Stimulated activated CD4-positive, alpha-beta T cell treated with anti-CD3 and anti-CD28 coated beads, TNF-alpha, amount 100 ng/mL, for 4 hours (primary cell): ENCODE data around the gene ELFN1.

ENCODE experiments used
- DNase-seq, 3 experiments: peaks; one replicate each; pipeline ENCODE4 v3.0.0-alpha.2; 2020; ENCODE audit warnings: low read depth in 3 of 3

The ELFN1 gene

GRCh38 chr7:1642291-1642731, 27.8 kb upstream of the ELFN1 start:
- no peak for DNase-seq

- DNase-seq = no peak
Observed at GRCh38 chr7:1643270-1644092, 26.6 kb upstream of the ELFN1 start.

- DNase-seq = no peak
Observed at GRCh38 chr7:1644341-1645070, 25.6 kb upstream of the ELFN1 start.

DNA sequence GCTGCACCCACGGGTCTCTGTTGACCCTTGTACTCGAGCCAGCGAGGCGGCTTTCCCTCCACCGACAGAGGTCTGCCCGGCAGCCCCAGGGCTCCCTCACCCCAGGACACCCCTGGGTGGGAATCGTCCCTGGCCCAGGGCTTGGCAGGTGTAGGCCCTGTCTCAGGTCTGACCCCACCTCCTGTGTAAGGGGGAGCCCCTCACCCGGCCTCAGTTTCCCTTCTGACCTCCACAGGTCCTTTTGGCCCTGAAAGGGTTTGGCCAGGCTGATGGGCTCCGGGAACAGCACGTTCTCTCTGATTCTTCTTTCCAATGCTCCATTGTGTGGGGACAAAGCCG, 25.0 kb upstream of the ELFN1 start:
- no peak for DNase-seq

DNA sequence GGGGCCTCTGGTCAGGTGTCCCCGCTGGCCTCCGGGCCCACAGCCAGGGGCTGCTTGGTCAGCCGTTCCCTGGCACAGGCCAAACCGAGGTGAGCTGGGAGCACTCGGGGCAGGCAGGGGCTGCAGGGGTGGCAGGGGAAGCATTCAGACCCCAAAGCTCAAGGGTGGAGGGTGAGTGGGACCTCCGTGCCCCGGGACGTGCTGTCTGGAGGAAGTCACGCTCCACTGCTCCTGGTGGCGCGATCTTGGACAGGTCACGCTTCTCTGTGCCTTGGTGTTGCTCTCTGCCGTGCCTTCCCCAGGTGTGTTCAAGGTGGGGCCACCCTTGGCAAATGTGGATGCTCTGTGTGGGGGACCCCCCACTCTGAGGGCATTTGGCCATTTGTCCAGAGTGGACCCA, 24.6 kb upstream of the ELFN1 start:
- no peak for DNase-seq

DNA sequence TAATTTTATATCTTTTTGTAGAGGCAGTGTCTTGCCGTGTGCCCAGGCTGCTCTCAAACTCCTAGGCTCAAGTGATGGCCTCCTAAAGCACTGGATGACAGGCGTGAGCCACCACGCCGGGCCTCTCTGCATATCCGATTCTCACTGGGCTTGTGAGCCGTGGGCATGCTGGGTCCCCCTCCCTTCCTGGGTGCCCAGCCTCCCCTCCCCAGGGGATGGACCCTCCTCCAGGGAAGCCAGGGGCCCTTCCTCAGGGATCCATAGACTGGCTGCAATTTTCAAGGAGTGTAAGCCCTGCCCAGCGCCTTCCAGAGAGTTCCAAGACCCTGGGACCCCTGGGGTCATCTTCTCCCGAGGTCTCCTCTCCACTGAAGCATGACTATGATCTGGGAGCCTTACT, 23.7 kb upstream of the ELFN1 start:
- no peak for DNase-seq

DNA sequence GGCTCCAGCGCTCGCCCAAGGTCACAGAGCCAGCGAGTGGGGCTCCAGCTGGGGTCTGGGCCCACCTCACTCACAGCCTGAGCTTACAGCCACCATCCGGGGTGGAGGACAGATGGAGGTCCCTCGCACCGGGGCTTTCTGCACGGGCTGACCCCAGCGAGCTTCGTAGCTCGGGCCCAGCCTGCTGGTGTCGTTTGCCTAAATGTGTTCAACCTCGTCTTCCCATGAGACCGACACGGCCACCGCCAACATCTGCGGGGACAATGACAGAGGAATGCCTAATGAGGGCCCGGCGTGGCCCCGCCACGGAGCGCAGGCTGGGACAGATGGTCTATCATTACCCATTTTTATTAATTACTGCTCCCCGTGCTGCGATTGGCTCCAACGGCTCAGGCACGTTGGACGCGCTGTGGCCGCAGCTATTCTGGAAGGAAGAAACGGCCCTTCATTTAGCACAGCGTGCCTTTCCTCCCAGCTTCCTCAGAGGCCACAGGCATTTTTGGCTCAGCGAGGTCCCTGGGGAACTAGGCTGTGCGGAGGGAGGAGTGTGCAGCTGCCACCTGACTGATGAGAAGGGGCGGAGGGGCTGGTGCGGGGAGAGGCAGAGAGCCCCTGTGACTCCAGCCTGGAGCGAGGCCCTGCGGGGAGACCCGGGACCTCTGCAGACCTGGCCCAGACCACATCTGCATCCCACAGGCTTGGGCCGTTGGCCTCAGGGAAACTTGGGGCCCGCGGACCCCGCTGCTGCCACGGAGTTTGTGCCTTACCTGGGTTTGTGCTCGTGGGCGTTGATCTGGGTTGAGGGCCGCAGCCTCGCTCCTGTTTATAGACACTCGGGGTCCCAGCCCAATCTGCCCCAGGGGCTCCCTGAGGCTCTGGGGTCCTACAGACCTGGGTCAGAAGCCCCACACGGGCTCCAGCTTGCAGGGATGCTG, 22.9 kb upstream of the ELFN1 start:
- no peak for DNase-seq

GRCh38 chr7:1647961-1648672, 22.0 kb upstream of the ELFN1 start:
- DNase-seq = no peak

GRCh38 chr7:1649751-1650326, 20.2 kb upstream of the ELFN1 start:
- no peak for DNase-seq

DNA sequence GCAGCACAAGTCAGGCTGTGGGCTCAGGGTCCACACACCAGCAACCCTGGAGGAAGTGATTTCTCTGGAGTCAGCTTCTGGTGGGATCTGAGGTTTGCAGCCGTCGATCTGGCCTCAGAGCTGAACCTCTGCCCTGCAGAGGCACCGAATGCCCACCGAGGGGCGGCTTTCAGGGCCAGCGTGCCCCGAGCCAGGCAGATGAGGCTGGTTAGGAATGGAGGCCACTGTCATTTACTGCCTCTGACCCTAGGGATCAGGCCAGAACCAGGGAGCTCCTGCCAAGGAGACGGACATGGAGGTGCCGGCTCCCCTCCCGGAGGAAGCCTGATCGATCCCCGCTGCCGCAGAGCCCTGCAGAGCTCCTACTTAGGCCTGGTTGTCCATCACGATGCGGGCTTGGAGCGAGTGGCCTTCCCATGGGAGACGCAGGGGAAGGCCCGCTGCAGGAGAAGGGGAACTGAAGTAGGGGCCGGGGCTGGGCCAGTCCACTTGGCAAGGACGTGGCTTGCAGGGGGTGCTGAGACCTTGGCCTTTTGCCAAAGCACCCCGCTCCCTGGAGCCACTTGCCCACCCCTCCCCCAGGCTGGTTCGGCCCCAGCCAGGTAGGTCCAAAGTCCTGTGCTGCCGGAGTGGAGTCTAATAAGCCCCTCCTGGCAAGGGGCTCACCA, 19.6 kb upstream of the ELFN1 start:
- no peak for DNase-seq

DNA sequence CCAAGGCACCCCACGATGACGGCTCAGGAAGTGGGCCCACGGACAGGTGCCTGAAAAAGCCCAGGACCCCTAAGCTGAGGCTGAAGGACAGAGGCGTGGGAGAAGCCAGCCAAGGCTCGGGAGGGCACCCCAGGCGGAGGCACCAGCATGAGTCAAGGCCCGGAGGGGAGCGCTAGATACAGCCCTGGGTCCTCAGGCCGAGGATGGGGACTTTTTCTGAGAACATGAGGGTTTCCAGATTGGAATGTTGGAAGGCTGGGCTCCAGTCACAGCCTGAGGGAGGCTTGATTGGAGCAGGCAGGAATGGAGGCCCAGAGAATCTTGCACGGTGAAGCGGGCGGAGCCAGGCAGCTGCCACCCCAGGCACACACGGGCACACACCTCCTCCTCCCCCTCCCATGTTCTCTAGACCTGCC, 19.0 kb upstream of the ELFN1 start:
- no peak for DNase-seq

DNA sequence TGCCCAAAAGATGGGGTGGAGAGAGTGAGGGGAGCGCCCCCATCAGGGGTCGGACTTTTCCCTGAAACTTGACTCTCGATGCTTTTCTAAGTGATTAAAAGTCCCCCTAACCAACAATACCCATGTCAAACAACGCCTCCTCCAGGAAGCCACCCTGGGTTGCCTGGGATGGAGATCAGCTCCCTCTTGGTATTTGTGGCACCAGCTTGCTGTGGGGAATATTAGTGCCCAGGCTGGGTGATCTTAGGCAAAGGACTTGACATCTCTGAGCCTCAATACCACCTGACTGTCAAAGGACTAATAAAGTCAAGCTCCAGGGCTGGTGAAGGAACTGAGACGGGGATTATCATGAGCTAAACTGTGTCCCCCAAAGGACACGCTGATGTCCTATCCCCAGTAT, 18.2 kb upstream of the ELFN1 start:
- DNase-seq = no peak

- no peak for DNase-seq
Observed at GRCh38 chr7:1653500-1653899, 16.6 kb upstream of the ELFN1 start.

DNA sequence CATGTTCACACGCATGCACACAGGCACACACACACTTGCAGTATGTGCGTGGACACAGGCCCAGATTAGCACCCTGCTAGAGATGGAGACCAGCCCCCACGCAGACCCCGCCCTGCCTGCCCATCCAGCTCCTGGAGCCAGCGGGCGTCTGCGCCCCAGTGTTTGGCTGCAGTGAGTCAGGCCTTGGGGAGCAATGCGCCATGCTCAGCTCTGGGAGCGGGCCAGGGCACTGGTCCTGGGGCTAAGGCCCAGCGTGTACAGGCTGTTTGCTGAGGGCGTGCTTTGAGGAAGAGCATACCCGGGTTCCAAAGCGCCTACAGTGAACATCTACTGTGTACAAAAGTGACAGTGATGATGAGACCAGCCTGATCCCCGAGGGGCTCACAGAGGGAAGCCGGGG, 16.0 kb upstream of the ELFN1 start:
- no peak for DNase-seq

DNA sequence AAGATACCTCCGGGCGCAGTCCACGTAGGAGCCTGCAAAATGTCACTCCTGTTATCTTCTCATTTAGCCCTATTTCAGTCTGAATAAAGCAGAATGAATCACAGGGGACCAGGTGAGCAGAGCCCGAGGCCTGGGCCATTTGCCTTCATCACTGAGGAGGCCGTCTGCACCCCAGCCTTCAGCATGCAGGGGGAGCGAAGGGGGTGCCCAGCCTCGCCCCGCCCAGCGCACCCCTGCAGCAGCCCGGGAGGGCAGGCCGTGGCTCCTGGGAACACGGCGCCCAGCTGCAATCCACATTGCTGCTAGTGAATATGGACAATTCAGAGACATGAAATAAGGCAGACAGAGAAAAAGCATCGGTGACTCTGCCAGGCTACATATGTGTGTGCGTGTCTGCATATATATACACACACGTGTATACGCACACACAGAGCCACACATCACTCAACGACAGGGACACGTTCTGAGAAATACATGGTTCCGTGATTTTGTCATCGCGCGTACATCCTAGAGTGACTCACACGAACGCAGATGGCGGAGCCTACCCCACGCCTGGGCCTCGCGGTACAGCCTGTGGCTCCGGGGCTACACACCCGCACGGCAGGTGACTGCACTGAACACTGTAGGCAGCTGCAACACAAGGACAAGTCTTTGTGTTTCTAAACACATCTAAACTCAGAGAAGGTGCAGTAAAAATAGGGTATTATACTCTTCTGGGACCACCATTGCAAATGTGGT, 15.2 kb upstream of the ELFN1 start:
- no peak for DNase-seq

- no peak for DNase-seq
Observed at GRCh38 chr7:1659696-1660095, 10.4 kb upstream of the ELFN1 start.

- no peak for DNase-seq
Observed at GRCh38 chr7:1661461-1661860, 8.6 kb upstream of the ELFN1 start.

- no peak for DNase-seq
Observed at GRCh38 chr7:1662101-1662500, 8.0 kb upstream of the ELFN1 start.

DNA sequence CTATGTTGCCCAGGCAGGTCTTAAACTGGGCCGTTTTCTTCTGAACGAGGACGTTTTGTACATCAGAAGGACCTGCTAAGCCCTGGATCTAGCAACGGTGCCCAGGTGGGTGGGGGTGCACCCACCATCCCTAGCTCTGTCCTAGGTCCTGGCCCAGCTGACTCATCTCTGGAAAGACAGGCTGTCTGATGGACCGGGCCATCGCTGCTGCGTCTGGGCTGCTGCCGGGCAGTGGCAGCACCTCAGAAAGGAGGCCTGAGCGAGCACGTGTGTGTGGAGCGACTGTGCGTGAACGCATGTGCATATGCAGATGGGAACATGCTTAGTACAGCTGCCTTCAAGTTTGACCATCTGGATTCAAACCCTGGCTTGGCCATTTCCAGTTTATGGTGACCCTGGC, 7.3 kb upstream of the ELFN1 start:
- no peak for DNase-seq

DNA sequence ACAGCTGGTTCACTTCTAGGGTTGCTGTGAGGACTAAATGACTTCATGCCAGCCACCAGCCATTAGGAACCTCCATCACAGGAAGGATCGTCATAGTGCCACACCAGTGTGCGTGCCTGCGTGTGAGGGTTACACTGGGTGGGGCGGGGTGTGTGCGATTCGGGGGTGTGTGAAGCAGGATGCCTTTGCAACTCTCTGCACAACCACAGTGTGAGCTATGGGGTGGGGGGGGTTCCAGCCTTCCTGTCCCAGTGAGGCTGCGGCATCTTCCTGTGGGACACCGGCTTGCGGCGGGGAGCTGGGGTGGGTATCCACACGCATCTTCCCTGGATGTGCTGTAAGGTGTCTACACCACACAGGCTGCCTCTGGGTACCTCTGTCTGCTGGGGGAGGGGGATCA, 6.9 kb upstream of the ELFN1 start:
- no peak for DNase-seq
